ENCODE measurements around the gene PTMS.
A peak's percentile ranks its signal among the peaks of the same experiment; 100 is the strongest.

GRCh38 chr12:6774499-6775062 lies 8.4 kb downstream of the PTMS start:
- TF ChIP-seq POLR2A (IDR thresholded peaks at IDR 0.05): peak in 1 of 2 donors; percentile 35
- no peak for TF ChIP-seq CTCF (IDR thresholded peaks at IDR 0.05)

Measured in Peyer's patch (tissue), 4 donors.